B cell (primary cell): Measurements from ENCODE around the gene SLC7A5.
"Not testable (repeated sequence)": the region's sequence is repeated elsewhere in the genome, so short reads cannot be mapped to it uniquely, and the experiment has no call there.

Source experiments
- EZH2 ChIP-seq: IDR thresholded peaks from 2 replicates; pipeline ENCODE4 v1.6.1; 2012; ENCODE audit warnings: borderline replicate concordance, low read depth, mild to moderate bottlenecking, moderate library complexity, low read length; ENCODE audit not compliant: insufficient read depth, poor library complexity, severe bottlenecking
- TF ChIP-seq, protein P1 (sequence below): fragments of 200-600 bp; IDR thresholded peaks from one replicate; pipeline ENCODE4 v1.8.0; 2022; ENCODE audit warnings: antibody characterized with exemption, mild to moderate bottlenecking

DNA sequence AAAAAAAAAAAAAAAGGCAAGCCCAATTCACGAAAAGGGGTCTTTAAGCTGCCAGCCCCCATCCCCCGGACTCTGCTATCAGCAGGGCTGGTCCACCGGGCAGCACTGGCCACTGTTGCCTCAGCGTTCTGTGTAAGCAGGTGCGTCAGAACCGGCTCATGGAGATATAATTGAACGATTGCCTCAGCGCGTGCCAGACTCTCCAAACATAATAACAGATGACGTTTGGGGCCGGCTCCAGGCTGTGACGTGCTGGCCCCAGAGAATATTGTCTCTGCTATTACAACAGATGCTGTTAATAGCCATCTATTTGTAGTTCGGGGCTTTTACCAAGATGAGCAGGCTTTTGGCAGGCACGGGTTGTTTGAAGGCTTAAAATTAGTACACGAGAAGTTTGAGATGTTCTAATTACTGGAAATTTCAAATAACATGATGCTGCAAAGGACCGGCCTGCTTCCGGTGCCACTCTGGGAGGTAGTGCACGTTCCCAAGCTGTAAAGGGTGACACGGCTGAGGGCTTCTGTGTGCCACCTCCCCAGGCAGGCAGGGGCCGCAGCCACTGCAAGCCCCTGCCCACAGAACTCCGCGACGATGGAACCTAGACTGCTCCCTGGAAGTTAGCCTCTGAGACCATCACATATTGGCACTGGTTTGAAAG is 41.9 kb upstream of the SLC7A5 start:
- TF ChIP-seq, protein P1, sequence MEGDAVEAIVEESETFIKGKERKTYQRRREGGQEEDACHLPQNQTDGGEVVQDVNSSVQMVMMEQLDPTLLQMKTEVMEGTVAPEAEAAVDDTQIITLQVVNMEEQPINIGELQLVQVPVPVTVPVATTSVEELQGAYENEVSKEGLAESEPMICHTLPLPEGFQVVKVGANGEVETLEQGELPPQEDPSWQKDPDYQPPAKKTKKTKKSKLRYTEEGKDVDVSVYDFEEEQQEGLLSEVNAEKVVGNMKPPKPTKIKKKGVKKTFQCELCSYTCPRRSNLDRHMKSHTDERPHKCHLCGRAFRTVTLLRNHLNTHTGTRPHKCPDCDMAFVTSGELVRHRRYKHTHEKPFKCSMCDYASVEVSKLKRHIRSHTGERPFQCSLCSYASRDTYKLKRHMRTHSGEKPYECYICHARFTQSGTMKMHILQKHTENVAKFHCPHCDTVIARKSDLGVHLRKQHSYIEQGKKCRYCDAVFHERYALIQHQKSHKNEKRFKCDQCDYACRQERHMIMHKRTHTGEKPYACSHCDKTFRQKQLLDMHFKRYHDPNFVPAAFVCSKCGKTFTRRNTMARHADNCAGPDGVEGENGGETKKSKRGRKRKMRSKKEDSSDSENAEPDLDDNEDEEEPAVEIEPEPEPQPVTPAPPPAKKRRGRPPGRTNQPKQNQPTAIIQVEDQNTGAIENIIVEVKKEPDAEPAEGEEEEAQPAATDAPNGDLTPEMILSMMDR: not testable (repeated sequence)
- not testable (repeated sequence) for TF ChIP-seq EZH2
